HCT116 (cell line): Measurements from ENCODE around the gene LGALS12. TPM values are rescaled to one million over a fixed set of nuclear protein-coding genes. Genes with fewer than 3 reads are reported as not detected.

Source experiments
- ATAC-seq: fragments of 200-7000 bp; cut with Tn5 transposase; 2 replicates; pipeline ENCODE4 v1.9.1; 2020; ENCODE audit warnings: mild to moderate bottlenecking, moderate library complexity
- BruUV-seq: library from RNA; stranded (reverse); fragments of 400-500 nt; replicated peaks from 2 replicates; lab custom pipeline; 2021; lab: Mats Ljungman, UMichigan
- CTCF ChIA-PET: fragments of 300-600 bp; sonication (Branson Sonifier 250); formaldehyde crosslinking; loops from one replicate; lab custom pipeline; 2021; ENCODE audit warnings: antibody characterized with exemption; lab: Charles Lee
- POLR2A ChIA-PET: fragments of 300-600, 350-600 bp; sonication (Branson Sonifier 250); formaldehyde crosslinking; loops from one replicate; lab custom pipeline; 2021; ENCODE audit warnings: antibody characterized with exemption; lab: Charles Lee
- RAD21 ChIA-PET, 2 experiments: fragments of 300-600 bp; sonication (Branson Sonifier 250); formaldehyde crosslinking; loops; one replicate each; lab custom pipeline; 2023; ENCODE audit warnings: low total read pairs in 2 of 2; ENCODE audit not compliant: uncharacterized antibody in 2 of 2, unreplicated experiment in 2 of 2, low non-redundant PET in 1 of 2; lab: Charles Lee
- DNase-seq: peaks from one replicate; pipeline ENCODE4 v3.0.0-alpha.2; 2010; ENCODE audit warnings: low read depth, low spot score
- H2AFZ ChIP-seq: fragments of 200-600 bp; shearing (Covaris generic), sonication (generic); 2 replicates; pipeline ENCODE4 v1.6.1; 2017; ENCODE audit warnings: low read depth, mixed run types, mixed read lengths, antibody characterized with exemption, low read length; ENCODE audit not compliant: poor library complexity, severe bottlenecking
- H3K27ac ChIP-seq: 2 replicates; pipeline ENCODE4 v1.5.1; 2012; ENCODE audit warnings: low read depth, low read length
- H3K27me3 ChIP-seq: fragments of 200-600 bp; sonication (generic); 2 replicates; pipeline ENCODE4 v1.6.1; 2016; ENCODE audit warnings: mixed run types, low read length, mixed read lengths; ENCODE audit not compliant: insufficient read depth
- H3K36me3 ChIP-seq, 2 experiments: fragments of 200-500 bp in 1 of 2; fragments of 200-600 bp in 1 of 2; sonication (Bioruptor generic) in 1 of 2; sonication (generic) in 1 of 2; 2 replicates each; pipeline versions ENCODE4 v1.5.1 to v1.6.1; 2014 to 2016; ENCODE audit warnings: low read length in 2 of 2, inconsistent platforms in 1 of 2, mixed read lengths in 1 of 2, mixed run types in 1 of 2; ENCODE audit not compliant: insufficient read depth in 2 of 2, control insufficient read depth in 1 of 2
- H3K4me1 ChIP-seq, 2 experiments: fragments of 200-600 bp in 1 of 2; sonication (generic) in 1 of 2; 2 replicates each; pipeline versions ENCODE4 v1.5.1 to v1.6.1; 2012 to 2017; ENCODE audit warnings: low read length in 2 of 2, inconsistent platforms in 1 of 2, mild to moderate bottlenecking in 1 of 2, mixed read lengths in 1 of 2, mixed run types in 1 of 2, moderate library complexity in 1 of 2; ENCODE audit not compliant: insufficient read depth in 2 of 2, control insufficient read depth in 1 of 2
- H3K4me2 ChIP-seq: fragments of 200-600 bp; sonication (generic); 2 replicates; pipeline ENCODE4 v1.6.1; 2017; ENCODE audit warnings: mixed run types, low read length, mixed read lengths
- H3K4me3 ChIP-seq, 2 experiments: fragments of 200-600 bp in 1 of 2; sonication (generic) in 1 of 2; replicated peaks in 1 of 2; 2 replicates each; pipeline ENCODE4 v1.5.1; 2011 to 2016; ENCODE audit warnings: low read length in 2 of 2, control low read depth in 1 of 2, low read depth in 1 of 2, mild to moderate bottlenecking in 1 of 2, mixed read lengths in 1 of 2, mixed run types in 1 of 2
- H3K79me2 ChIP-seq: fragments of 200-600 bp; sonication (generic); 2 replicates; pipeline ENCODE4 v1.6.1; 2017; ENCODE audit warnings: mild to moderate bottlenecking, mixed run types, low read length, moderate library complexity, mixed read lengths; ENCODE audit not compliant: insufficient read depth
- H3K9ac ChIP-seq: fragments of 200-600 bp; sonication (generic); 2 replicates; pipeline ENCODE4 v1.6.1; 2016; ENCODE audit warnings: low read length, mixed read lengths
- H3K9me2 ChIP-seq: fragments of 200-600 bp; sonication (generic), shearing (Covaris generic); 2 replicates; pipeline ENCODE4 v1.6.1; 2017; ENCODE audit warnings: mixed run types, mild to moderate bottlenecking, moderate library complexity; ENCODE audit not compliant: insufficient read depth
- H3K9me3 ChIP-seq, 2 experiments: fragments of 200-500 bp in 1 of 2; fragments of 200-600 bp in 1 of 2; sonication (Bioruptor generic) in 1 of 2; sonication (generic) in 1 of 2; 2 replicates each; pipeline ENCODE4 v1.6.1; 2014 to 2017; ENCODE audit warnings: low read length in 2 of 2, mixed read lengths in 2 of 2, inconsistent platforms in 1 of 2, low read depth in 1 of 2, mild to moderate bottlenecking in 1 of 2, mixed run types in 1 of 2, moderate library complexity in 1 of 2; ENCODE audit not compliant: control insufficient read depth in 1 of 2, insufficient read depth in 1 of 2
- H4K20me1 ChIP-seq: fragments of 200-600 bp; sonication (generic), shearing (Covaris generic); 2 replicates; pipeline ENCODE4 v1.6.1; 2017; ENCODE audit warnings: mixed run types, mild to moderate bottlenecking, moderate library complexity; ENCODE audit not compliant: insufficient read depth
- ATF3 ChIP-seq: IDR thresholded peaks from 2 replicates; pipeline ENCODE4 v1.6.1; 2012
- CBX3 ChIP-seq: IDR thresholded peaks from 2 replicates; pipeline ENCODE4 v1.6.1; 2012; ENCODE audit warnings: low read depth
- CEBPB ChIP-seq: IDR thresholded peaks from 2 replicates; pipeline ENCODE4 v1.6.1; 2012; ENCODE audit warnings: low read depth
- EGR1 ChIP-seq: IDR thresholded peaks from 2 replicates; pipeline ENCODE4 v1.6.1; 2012; ENCODE audit warnings: low read depth
- EZH2phosphoT487 ChIP-seq: fragments of 200-600 bp; IDR thresholded peaks from 2 replicates; pipeline ENCODE4 v1.6.1; 2018; ENCODE audit warnings: antibody characterized with exemption, borderline replicate concordance
- JUND ChIP-seq: IDR thresholded peaks from 2 replicates; pipeline ENCODE4 v1.6.1; 2012
- MAX ChIP-seq: IDR thresholded peaks from 2 replicates; pipeline ENCODE4 v1.6.1; 2012
- POLR2A ChIP-seq: IDR thresholded peaks from 2 replicates; pipeline ENCODE4 v1.7.0; 2011; ENCODE audit warnings: borderline replicate concordance; ENCODE audit not compliant: insufficient read depth, insufficient read length; ENCODE audit errors: extremely low read depth
- POLR2AphosphoS5 ChIP-seq: IDR thresholded peaks from 2 replicates; pipeline ENCODE4 v1.6.1; 2011; ENCODE audit warnings: mild to moderate bottlenecking, low read depth, low read length, moderate library complexity
- RAD21 ChIP-seq: IDR thresholded peaks from 2 replicates; pipeline ENCODE4 v1.6.1; 2012; ENCODE audit warnings: low read depth, mild to moderate bottlenecking
- REST ChIP-seq: IDR thresholded peaks from 2 replicates; pipeline ENCODE4 v1.6.1; 2012; ENCODE audit warnings: low read depth
- SP1 ChIP-seq: IDR thresholded peaks from 2 replicates; pipeline ENCODE4 v1.6.1; 2012; ENCODE audit warnings: low read depth
- SRF ChIP-seq: IDR thresholded peaks from 2 replicates; pipeline ENCODE4 v1.6.1; 2012; ENCODE audit warnings: low read depth
- TCF7L2 ChIP-seq: IDR thresholded peaks from 2 replicates; pipeline ENCODE4 v1.7.0; 2011; ENCODE audit warnings: borderline replicate concordance, inconsistent platforms; ENCODE audit not compliant: insufficient read depth, insufficient read length; ENCODE audit errors: extremely low read depth
- YY1 ChIP-seq: IDR thresholded peaks from 2 replicates; pipeline ENCODE4 v1.6.1; 2011; ENCODE audit warnings: low read length, low read depth, moderate library complexity, mild to moderate bottlenecking; ENCODE audit not compliant: insufficient replicate concordance; ENCODE audit errors: extremely low read depth
- ZBTB33 ChIP-seq: IDR thresholded peaks from 2 replicates; pipeline ENCODE4 v1.6.1; 2011; ENCODE audit warnings: mild to moderate bottlenecking, low read length, moderate library complexity; ENCODE audit not compliant: insufficient replicate concordance; ENCODE audit errors: extremely low read depth
- ZFX ChIP-seq: fragments of 450-650 bp; IDR thresholded peaks from 2 replicates; pipeline ENCODE4 v1.6.1; 2017
- intact Hi-C: fragments of 100-400 bp; cut with micrococcal nuclease; formaldehyde crosslinking; loops from 2 replicates; pipeline ENCODE4 v1.10.0; 2022
- total RNA-seq: library from RNA; stranded (reverse); gene quantifications from one replicate; pipeline ENCODE4 v1.2.1, GENCODE V29; 2021; ENCODE audit not compliant: unreplicated experiment

Gene LGALS12
- total RNA-seq, 1 experiment from 2014 or later = not detected

GRCh38 chr11:63508745-63509144 is 2.9 kb downstream of the LGALS12 start (continued):
- TF ChIP-seq REST (no peak), ATF3 (no peak), ZFX (no peak), JUND (no peak), RAD21 (no peak)

- Histone ChIP-seq H3K27ac (no peak overlapping the region), H3K4me1 (no peaks in the 10 kb centered on the region), H3K4me2 (no peak overlapping the region), H3K27me3 (no peaks in the 10 kb centered on the region), H2AFZ (no peak overlapping the region), H3K9me3 (no peaks in the 10 kb centered on the region), H3K4me3 (no peak overlapping the region), H3K36me3 (no peaks in the 10 kb centered on the region), H3K9me2 (no peaks in the 10 kb centered on the region), H3K79me2 (no peaks in the 10 kb centered on the region), H4K20me1 (no peaks in the 10 kb centered on the region), H3K9ac (no peak overlapping the region)
- ATAC-seq = no peak
- no TSS peak for BruUV-seq
- ChIA-PET POLR2A (no interaction called here), RAD21 (no interaction called here), CTCF (no interaction called here)
- intact Hi-C loops = no loop called here
- DNase-seq = no peak
- TF ChIP-seq CBX3 (no peak), POLR2A (no peak), CEBPB (no peak), ZFX (no peak), SP1 (no peak), EGR1 (no peak), EZH2phosphoT487 (no peak), POLR2AphosphoS5 (no peak), SRF (no peak), YY1 (no peak), ZBTB33 (no peak), TCF7L2 (no peak), MAX (no peak)
Observed at GRCh38 chr11:63510360-63511047, 4.6 kb downstream of the LGALS12 start.
